Measurements from ENCODE around the gene LRG1.

DNA sequence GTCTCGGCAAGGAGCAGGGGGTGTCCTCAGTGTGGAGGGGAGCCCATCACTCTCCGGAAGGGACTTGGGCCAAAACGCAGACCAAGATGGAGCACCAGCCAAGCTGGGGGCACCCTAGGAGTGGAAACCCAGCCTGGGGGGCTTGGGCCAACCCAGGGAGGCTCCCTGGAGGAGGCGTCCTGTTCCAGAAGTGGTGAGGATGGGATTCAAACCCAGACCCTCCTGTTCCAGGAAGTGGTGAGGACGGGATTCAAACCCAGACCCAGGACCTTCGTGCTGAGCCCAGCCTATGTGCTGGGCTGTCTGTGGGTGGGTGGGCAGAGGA is 20.7 kb downstream of the LRG1 start:
- TF ChIP-seq, protein P1, sequence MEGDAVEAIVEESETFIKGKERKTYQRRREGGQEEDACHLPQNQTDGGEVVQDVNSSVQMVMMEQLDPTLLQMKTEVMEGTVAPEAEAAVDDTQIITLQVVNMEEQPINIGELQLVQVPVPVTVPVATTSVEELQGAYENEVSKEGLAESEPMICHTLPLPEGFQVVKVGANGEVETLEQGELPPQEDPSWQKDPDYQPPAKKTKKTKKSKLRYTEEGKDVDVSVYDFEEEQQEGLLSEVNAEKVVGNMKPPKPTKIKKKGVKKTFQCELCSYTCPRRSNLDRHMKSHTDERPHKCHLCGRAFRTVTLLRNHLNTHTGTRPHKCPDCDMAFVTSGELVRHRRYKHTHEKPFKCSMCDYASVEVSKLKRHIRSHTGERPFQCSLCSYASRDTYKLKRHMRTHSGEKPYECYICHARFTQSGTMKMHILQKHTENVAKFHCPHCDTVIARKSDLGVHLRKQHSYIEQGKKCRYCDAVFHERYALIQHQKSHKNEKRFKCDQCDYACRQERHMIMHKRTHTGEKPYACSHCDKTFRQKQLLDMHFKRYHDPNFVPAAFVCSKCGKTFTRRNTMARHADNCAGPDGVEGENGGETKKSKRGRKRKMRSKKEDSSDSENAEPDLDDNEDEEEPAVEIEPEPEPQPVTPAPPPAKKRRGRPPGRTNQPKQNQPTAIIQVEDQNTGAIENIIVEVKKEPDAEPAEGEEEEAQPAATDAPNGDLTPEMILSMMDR (IDR thresholded peaks at IDR 0.05 in 8 of 11, conservative IDR thresholded peaks at IDR 0.05 in 3 of 11) = no peak
- no peak for TF ChIP-seq POLR2A (IDR thresholded peaks at IDR 0.05)
- TF ChIP-seq POLR2AphosphoS5 (IDR thresholded peaks at IDR 0.05) = no peak

Data from spleen (tissue), 7 donors.